Loucy (cell line): ENCODE data around the gene MTO1.
"Not testable (repeated sequence)": the region's sequence is repeated elsewhere in the genome, so short reads cannot be mapped to it uniquely, and the experiment has no call there.

Source experiments
- CTCF ChIP-seq: fragments of 200-600 bp; sonication (generic); conservative IDR thresholded peaks from 2 replicates; pipeline ENCODE4 v1.5.1; 2014; ENCODE audit warnings: mild to moderate bottlenecking, antibody characterized with exemption, low read length
- EZH2phosphoT487 ChIP-seq: fragments of 200-600 bp; IDR thresholded peaks from 2 replicates; pipeline ENCODE4 v1.6.1; 2018; ENCODE audit warnings: antibody characterized with exemption, mild to moderate bottlenecking, moderate library complexity, borderline replicate concordance

GRCh38 chr6:73555380-73555949 lies 93.9 kb downstream of the MTO1 start:
- TF ChIP-seq CTCF, EZH2phosphoT487: not testable (repeated sequence)
